H1 (cell line): Measurements from ENCODE around the gene MAJIN. TPM values are rescaled to one million over a fixed set of nuclear protein-coding genes. Genes with fewer than 3 reads are reported as not detected.

ENCODE experiments used
- BCL11A ChIP-seq, 2 experiments: IDR thresholded peaks; one replicate each; pipeline ENCODE4 v1.6.1; 2011; ENCODE audit warnings: low read depth in 2 of 2, low read length in 2 of 2, mild to moderate bottlenecking in 2 of 2
- EGR1 ChIP-seq: IDR thresholded peaks from 2 replicates; pipeline ENCODE4 v1.6.1; 2011; ENCODE audit warnings: low read depth, low read length, borderline replicate concordance
- SIX5 ChIP-seq: IDR thresholded peaks from 2 replicates; pipeline ENCODE4 v1.6.1; 2011; ENCODE audit warnings: mild to moderate bottlenecking, low read depth, low read length
- SUZ12 ChIP-seq: fragments of 200-600 bp; sonication (generic); IDR thresholded peaks from 2 replicates; pipeline ENCODE4 v1.6.1; 2012; ENCODE audit warnings: mild to moderate bottlenecking, inconsistent platforms, low read length, moderate library complexity, mixed read lengths
- YY1 ChIP-seq: IDR thresholded peaks from 2 replicates; pipeline ENCODE4 v1.6.1; 2011; ENCODE audit warnings: low read depth, mild to moderate bottlenecking, low read length
- ZNF274 ChIP-seq: IDR thresholded peaks from 2 replicates; pipeline ENCODE4 v1.7.0; 2012; ENCODE audit warnings: low read length, borderline replicate concordance; ENCODE audit errors: extremely low read depth
- polyA plus RNA-seq, 7 experiments: library from polyadenylated mRNA; depleted of rRNA in 3 of 7; stranded (reverse) in 5 of 7; unstranded in 2 of 7; fragments of >200 nt in 5 of 7; fragments of 200-250 nt in 2 of 7; gene quantifications; 1 replicate in 5 of 7; 2 replicates in 1 of 7; 4 replicates in 1 of 7; pipeline versions ENCODE4 v1.2.1 to v1.2.3, GENCODE V29; 2011 to 2013; ENCODE audit warnings: missing spikeins in 2 of 7, mixed read lengths in 2 of 7
- total RNA-seq: library from RNA; stranded (reverse); fragmentation: NEBNext Ultra II Directional; extraction: Animal tissue kit (Norgen Biotek cat#: 25700); gene quantifications from 2 replicates; pipeline ENCODE4 v1.2.1, GENCODE V29; 2021

Gene MAJIN
- total and polyA plus RNA-seq, 2 of the 8 experiments (the other 6 are each of a cell fraction or from before 2014, with no cell fraction given): not detected

DNA sequence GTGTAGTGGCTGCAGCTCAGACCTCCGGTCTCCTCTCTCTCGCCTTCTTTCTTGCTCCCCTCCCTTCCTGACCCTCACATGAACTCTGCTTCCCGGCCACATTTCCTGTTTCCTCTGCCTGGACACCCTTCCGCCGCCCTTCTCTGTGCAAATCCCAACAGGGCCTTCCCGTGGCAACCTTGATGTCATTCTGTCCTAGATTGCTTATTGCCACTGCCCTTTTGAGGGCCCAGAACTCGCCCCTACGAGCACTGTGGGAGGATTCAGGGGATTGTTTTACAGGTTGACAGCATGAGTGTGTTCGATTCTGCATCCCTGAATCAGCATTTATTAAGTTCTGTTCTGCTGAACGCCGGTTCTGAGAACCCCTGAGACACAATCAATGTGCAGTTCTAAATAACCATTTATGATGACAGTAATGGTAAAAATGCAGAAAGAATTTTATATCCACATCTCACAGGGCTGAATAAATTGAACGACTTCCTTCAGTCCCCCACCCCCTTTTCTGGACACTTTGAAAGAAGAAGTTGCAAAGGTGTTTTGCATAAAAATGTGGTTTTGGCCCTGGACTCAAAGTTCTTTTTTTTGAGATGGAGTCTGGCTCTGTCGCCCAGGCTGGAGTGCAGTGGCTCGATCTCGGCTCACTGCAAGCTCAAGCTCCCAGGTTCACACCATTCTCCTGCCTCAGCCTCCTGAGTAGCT lies 18.5 kb upstream of the MAJIN start (continued):
- TF ChIP-seq YY1: no peak
- no peak for TF ChIP-seq BCL11A (IDR thresholded peaks at IDR 0.05; ENCODE audit: low read depth in 2 of 2, low read length in 2 of 2)
- TF ChIP-seq ZNF274: no peak
- TF ChIP-seq SUZ12: no peak
- TF ChIP-seq SIX5: no peak
- TF ChIP-seq EGR1: no peak
